DMS53 treated with DMSO at 0.1 percent for 48 hours (cell line): ENCODE data around the gene SERPINB7.

ENCODE experiments used
- DNase-seq: peaks from one replicate; lab custom pipeline; 2025; ENCODE audit not compliant: unreplicated experiment; lab: John Stamatoyannopoulos, UW

SERPINB7 gene

DNA sequence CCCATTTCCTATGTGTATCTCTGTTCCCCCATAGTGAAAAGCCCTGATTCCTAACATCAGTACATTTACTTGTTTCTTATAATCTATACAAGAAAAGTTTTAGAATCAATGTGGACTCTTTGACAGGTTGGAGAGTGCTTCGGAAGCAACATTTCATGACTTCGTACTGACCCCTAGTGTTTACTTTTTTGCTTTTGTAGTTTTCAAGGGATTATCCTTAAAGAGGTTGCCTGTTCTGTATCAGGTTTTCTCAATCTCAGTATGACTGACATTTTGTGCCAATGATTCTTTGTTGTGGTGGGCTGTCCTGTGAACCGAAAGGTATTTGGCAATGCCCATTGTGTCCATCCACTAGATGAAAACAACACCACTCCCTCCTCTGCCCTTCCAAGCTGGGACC is 69.0 kb downstream of the SERPINB7 start:
- peak; percentile 77 for DNase-seq

DNA sequence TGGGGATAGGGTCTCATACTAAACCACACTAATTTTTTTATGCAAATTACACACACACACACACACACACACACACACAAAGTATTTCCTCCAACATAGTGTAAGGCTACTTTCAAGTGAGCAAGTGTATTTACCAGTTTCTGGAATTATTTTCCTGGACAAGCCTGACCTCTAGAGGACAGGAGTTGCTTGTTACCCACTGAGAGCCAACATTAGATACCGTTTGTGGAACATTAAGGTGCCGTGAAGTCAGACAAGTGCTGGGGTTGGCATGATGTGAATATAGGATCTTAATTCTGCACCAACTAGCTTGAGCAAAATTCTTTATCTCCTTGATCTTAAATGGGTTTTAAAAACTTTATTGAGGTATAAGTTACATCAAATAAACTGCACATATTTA is 72.9 kb downstream of the SERPINB7 start:
- DNase-seq = peak; percentile 81

DNA sequence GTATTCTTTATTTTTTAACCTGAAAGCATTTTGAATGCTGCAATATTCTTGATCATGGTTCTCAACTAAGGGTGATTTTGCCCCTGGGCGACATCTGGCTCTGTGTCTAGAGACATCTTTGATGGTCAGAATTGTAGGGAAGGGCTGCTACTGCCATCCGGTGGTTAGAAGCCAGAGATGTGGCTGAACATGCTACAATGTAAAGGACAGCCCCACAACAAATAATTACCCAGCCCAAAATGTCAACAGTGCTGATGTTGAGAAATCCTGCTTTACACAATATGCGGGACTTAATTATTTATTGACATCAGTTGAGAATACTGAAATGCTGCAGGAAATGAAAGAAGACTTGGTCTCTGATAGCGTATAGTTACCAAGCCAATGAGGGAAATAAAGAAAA is 74.8 kb downstream of the SERPINB7 start:
- peak; percentile 70 for DNase-seq

DNA sequence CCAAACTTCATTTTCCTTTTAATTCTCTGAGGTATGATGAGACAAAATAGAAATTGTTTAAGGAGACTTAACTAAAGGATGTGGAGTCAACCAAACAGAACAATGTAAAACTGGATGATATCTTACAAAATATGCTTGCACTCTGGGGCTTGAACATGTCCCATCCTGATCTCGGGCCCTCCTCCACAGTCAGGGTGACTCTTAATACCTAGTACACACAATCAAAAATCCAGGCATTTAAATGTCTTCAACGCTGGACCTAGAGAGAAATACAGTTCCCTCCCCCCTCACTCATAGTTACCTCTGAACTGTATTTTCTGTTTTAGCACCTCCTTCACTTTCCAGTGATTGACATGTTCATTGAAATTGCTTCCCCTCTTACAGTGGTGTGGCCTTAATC is 75.4 kb downstream of the SERPINB7 start:
- no peak for DNase-seq
